Stomach smooth muscle (tissue), 2 donors: ENCODE measurements around the gene TMEM82.

Experiments used
- H3K27ac ChIP-seq: one replicate; pipeline ENCODE4 v1.7.0; 2013; ENCODE audit warnings: mild to moderate bottlenecking, low read length, inconsistent platforms
- H3K27me3 ChIP-seq, 2 donors: one replicate each; pipeline ENCODE4 v1.7.0; 2013; ENCODE audit warnings: low read length in 2 of 2; ENCODE audit not compliant: insufficient read depth in 2 of 2, control insufficient read depth in 1 of 2
- H3K36me3 ChIP-seq, 2 donors: one replicate each; pipeline ENCODE4 v1.7.0; 2013; ENCODE audit warnings: low read length in 2 of 2; ENCODE audit not compliant: control insufficient read depth in 2 of 2, insufficient read depth in 2 of 2
- H3K4me1 ChIP-seq: one replicate; pipeline ENCODE4 v1.7.0; 2013; ENCODE audit warnings: low read length; ENCODE audit not compliant: control insufficient read depth, insufficient read depth
- H3K4me3 ChIP-seq, 2 donors: one replicate each; pipeline ENCODE4 v1.7.0; 2013; ENCODE audit warnings: low read length in 2 of 2
- H3K9ac ChIP-seq, 2 donors: one replicate each; pipeline ENCODE4 v1.7.0; 2013; ENCODE audit warnings: low read length in 2 of 2, mild to moderate bottlenecking in 1 of 2
- H3K9me3 ChIP-seq, 2 donors: one replicate each; pipeline ENCODE4 v1.7.0; 2013; ENCODE audit warnings: low read length in 2 of 2; ENCODE audit not compliant: control insufficient read depth in 2 of 2
- donor health status: healthy.
- donor health status: Pancreatic carcinoma.

TMEM82 gene

GRCh38 chr1:15730423-15730822 is 11.9 kb upstream of the TMEM82 start:
- H3K9me3 ChIP-seq = no peaks in the 10 kb centered on the region
- H3K27me3 ChIP-seq = no peaks in the 10 kb centered on the region
- H3K4me1 ChIP-seq = peaks cover 2% of the 10 kb centered on the region
- no peak overlapping the region for H3K9ac ChIP-seq
- H3K36me3 ChIP-seq = peaks cover 73 to 74% of the 10 kb centered on the region in 2 donors
- H3K4me3 ChIP-seq = no peak overlapping the region
- H3K27ac ChIP-seq = no peak overlapping the region

- Histone ChIP-seq H3K9me3 (no peaks in the 10 kb centered on the region), H3K36me3 (peaks cover 67 to 69% of the 10 kb centered on the region in 2 donors)
These were observed 11.4 kb upstream of the TMEM82 start for GRCh38 chr1:15730936-15731335.

GRCh38 chr1:15731735-15732685 is 10.3 kb upstream of the TMEM82 start:
- peaks cover 9% of the 10 kb centered on the region for H3K4me1 ChIP-seq
- H3K36me3 ChIP-seq = peaks cover 57 to 58% of the 10 kb centered on the region in 2 donors
- H3K27ac ChIP-seq = no peak overlapping the region
- H3K4me3 ChIP-seq = no peak overlapping the region
- no peaks in the 10 kb centered on the region for H3K27me3 ChIP-seq
- H3K9me3 ChIP-seq = no peaks in the 10 kb centered on the region
- H3K9ac ChIP-seq = no peak overlapping the region

More at GRCh38 chr1:15730936-15731335, 11.4 kb upstream of the TMEM82 start:
- Histone ChIP-seq H3K27me3 (no peaks in the 10 kb centered on the region), H3K4me3 (no peak overlapping the region), H3K9ac (no peak overlapping the region), H3K27ac (no peak overlapping the region), H3K4me1 (peaks cover 7% of the 10 kb centered on the region)

GRCh38 chr1:15732686-15733081 is 9.6 kb upstream of the TMEM82 start:
- Histone ChIP-seq H3K9me3 (no peaks in the 10 kb centered on the region), H3K27ac (no peak overlapping the region), H3K4me3 (no peak overlapping the region), H3K27me3 (no peaks in the 10 kb centered on the region), H3K4me1 (peaks cover 9% of the 10 kb centered on the region), H3K9ac (no peak overlapping the region), H3K36me3 (peaks cover 50 to 52% of the 10 kb centered on the region in 2 donors)

GRCh38 chr1:15733218-15733725 is 9.0 kb upstream of the TMEM82 start:
- peaks cover 45 to 46% of the 10 kb centered on the region in 2 donors for H3K36me3 ChIP-seq
- H3K4me1 ChIP-seq = peaks cover 9% of the 10 kb centered on the region
- no peak overlapping the region for H3K27ac ChIP-seq
- no peak overlapping the region for H3K9ac ChIP-seq
- no peaks in the 10 kb centered on the region for H3K27me3 ChIP-seq
- H3K4me3 ChIP-seq = no peak overlapping the region
- no peaks in the 10 kb centered on the region for H3K9me3 ChIP-seq

- Histone ChIP-seq H3K4me3 (no peak overlapping the region), H3K4me1 (peaks cover 9% of the 10 kb centered on the region), H3K9ac (no peak overlapping the region), H3K27me3 (no peaks in the 10 kb centered on the region), H3K27ac (no peak overlapping the region), H3K9me3 (no peaks in the 10 kb centered on the region), H3K36me3 (peaks cover 40 to 41% of the 10 kb centered on the region in 2 donors)
These were observed 8.5 kb upstream of the TMEM82 start for GRCh38 chr1:15733726-15734226.

DNA sequence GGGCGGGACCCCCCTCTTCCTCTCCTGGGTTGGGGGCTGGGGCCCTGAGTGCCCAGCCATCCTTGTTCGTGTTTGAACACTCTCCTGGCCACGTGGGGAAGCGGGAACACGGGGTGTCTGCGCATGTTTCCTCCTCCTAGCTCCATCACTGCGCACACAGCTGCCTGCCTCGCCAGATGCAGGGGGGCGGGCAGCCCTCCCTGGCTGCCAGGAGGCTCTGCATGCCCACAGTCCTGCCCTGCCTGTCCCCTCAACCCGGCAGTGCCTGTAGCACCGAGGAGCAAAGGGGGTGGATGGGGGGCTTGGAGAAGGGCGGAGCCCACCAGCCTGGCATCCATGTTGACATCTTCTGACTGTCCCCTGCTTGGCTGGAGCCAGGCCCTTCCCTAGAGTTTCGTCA is 8.0 kb upstream of the TMEM82 start:
- peaks cover 34 to 36% of the 10 kb centered on the region in 2 donors for H3K36me3 ChIP-seq

DNA sequence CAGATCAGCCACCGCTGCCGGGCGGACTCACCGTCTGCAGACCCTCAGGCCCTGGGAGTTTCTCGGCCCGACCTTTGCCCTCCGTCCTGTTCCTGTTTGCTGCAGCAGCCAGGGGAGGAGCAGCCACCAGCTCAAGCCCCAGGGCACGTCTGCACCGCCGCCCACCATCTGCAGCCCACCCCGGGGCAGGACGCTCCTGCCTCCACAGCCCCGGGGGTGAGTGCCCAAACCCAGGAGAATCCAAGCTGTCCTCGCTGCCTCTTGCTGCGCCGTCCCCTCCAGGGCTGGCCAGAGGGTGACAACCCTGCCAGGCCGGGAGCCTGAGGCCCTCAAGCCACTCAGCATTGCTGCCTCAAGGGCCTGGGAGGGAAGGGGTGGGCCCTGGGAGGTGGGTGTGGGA is 7.4 kb upstream of the TMEM82 start:
- no peak overlapping the region for H3K27ac ChIP-seq
- peaks cover 30 to 31% of the 10 kb centered on the region in 2 donors for H3K36me3 ChIP-seq
- H3K4me1 ChIP-seq = peaks cover 9% of the 10 kb centered on the region

More for the DNA sequence above, 8.0 kb upstream of the TMEM82 start:
- Histone ChIP-seq H3K4me1 (peaks cover 9% of the 10 kb centered on the region), H3K9ac (no peak overlapping the region), H3K27me3 (no peaks in the 10 kb centered on the region), H3K4me3 (no peak overlapping the region), H3K27ac (no peak overlapping the region), H3K9me3 (no peaks in the 10 kb centered on the region)

GRCh38 chr1:15735304-15736037 is 6.8 kb upstream of the TMEM82 start:
- peaks cover 29% of the 10 kb centered on the region in 2 donors for H3K36me3 ChIP-seq
- H3K9me3 ChIP-seq = no peaks in the 10 kb centered on the region
- peaks cover 9% of the 10 kb centered on the region for H3K4me1 ChIP-seq
- no peak overlapping the region for H3K4me3 ChIP-seq
- no peaks in the 10 kb centered on the region for H3K27me3 ChIP-seq
- no peak overlapping the region for H3K9ac ChIP-seq
- peak overlapping the region; percentile 37 for H3K27ac ChIP-seq

More for the DNA sequence above, 7.4 kb upstream of the TMEM82 start:
- no peak overlapping the region for H3K4me3 ChIP-seq
- no peaks in the 10 kb centered on the region for H3K9me3 ChIP-seq
- H3K9ac ChIP-seq = no peak overlapping the region
- H3K27me3 ChIP-seq = no peaks in the 10 kb centered on the region

GRCh38 chr1:15736038-15736891 is 6.0 kb upstream of the TMEM82 start, which contains the start of gene SLC25A34:
SLC25A34 (plus strand) TSS chr1:15736258; CDS start chr1:15736486, 228 bp downstream.
- no peaks in the 10 kb centered on the region for H3K9me3 ChIP-seq
- H3K4me3 ChIP-seq = no peak within 1 kb of the TSS
- H3K9ac ChIP-seq = peak within 1 kb of the TSS in 1 of 2 donors; percentile 21
- peak within 1 kb of the TSS; percentile 37 for H3K27ac ChIP-seq
- H3K36me3 ChIP-seq = peaks cover 21% of the 10 kb centered on the region in 2 donors
- peaks cover 10% of the 10 kb centered on the region for H3K4me1 ChIP-seq
- H3K27me3 ChIP-seq = no peaks in the 10 kb centered on the region
